Anterior cingulate cortex (tissue), 58 donors: ENCODE data around the gene S100A12.
"Not testable (repeated sequence)": the region's sequence is repeated elsewhere in the genome, so short reads cannot be mapped to it uniquely, and the experiment has no call there.

Experiments
- DNase-seq, 58 donors: peaks; one replicate each; lab custom pipeline; 2025; lab: John Stamatoyannopoulos, UW

The S100A12 gene

DNA sequence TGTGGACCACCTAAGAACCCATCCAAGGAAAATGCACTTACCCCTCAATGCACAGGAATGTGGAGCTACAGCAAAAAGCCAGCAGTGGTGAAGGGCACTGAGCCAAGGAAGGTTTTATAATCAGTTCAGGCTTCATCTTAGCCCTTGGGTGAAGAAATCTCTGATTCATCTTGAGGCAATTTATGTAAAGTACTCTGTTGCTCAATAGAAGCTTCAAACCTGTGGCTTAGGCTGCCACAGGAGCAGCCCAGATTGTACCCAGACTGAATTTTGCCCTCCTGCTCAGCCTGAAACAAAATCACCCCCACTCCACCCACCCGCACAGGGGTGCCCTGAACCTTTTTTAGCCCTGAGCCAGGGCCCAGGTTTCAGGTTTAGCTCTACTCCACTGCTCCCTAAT lies at the start of gene S100A12:
TSS of gene S100A12 (minus strand) at position 111 of the 400 bp plus-strand sequence. CDS start 1,029 bp downstream, outside the sequence.
- DNase-seq: peak in 1 of 58 donors; percentile 15

DNA sequence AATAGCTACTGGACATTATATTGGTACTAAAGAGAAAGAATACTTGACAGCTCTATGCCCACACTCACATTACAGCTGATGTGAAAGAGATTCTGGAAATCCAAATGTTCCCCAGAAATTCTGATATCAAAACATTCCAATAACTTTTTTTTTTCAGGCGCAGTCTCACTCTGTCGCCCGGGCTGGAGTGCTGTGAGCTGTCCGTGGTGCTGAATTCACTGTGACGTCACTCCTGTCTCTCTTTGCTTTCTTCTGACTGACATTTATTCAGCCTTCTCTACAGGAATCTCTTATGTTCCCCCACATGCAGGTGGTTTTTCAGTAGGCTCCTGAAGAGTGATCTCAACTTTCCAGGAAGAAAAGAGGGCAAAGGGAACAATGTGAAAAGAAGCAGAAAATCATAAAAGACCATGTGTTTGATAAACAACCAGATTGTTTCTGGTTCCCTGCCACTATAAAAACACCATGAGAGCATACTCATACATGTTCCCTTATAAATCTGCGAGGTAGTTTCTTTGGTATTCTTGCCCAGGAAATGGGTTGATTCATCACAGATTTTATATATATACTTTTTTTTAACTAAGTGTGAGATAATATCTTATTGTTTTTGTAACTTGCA lies 47.1 kb upstream of the S100A12 start:
- DNase-seq: peak in 21 of 58 donors; percentile 1 to 37 (median 14)

DNA sequence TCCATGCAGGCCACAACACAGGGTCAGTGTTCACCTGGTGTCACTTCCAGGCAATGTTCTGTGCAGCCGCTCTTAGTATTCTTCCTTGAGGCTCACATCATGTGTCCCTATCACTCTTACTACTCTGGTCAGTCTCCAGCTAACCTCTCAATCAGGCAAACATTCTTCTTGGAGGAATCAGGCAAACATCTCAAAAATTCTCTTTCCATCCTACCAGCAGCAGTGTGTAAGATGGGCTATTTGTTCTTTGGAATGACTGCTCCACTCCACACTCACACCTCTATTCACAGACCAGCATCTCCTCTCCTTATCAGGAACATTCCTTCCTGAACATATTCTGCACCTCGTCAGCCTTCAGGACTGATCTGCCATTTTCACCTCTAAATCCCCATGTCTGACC lies 44.9 kb upstream of the S100A12 start:
- DNase-seq: no peak

DNA sequence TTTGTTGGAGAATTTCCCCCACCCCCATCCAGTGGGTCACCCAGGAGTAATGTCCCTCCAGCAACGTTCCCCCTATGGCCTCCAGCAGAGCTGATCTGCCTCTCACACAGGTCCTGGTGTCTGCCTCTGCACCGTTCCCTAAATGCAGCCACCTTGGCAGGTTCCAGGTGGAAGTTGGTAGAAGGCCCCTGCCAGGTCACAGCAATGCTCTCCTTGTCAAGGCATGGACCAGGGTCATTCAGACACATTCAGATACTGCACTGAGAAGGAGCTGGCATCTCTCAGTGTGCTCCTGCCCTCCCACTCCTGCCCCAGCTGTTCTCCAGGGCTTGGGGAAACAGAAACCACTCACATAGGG lies 44.0 kb upstream of the S100A12 start:
- not testable (repeated sequence) for DNase-seq

DNA sequence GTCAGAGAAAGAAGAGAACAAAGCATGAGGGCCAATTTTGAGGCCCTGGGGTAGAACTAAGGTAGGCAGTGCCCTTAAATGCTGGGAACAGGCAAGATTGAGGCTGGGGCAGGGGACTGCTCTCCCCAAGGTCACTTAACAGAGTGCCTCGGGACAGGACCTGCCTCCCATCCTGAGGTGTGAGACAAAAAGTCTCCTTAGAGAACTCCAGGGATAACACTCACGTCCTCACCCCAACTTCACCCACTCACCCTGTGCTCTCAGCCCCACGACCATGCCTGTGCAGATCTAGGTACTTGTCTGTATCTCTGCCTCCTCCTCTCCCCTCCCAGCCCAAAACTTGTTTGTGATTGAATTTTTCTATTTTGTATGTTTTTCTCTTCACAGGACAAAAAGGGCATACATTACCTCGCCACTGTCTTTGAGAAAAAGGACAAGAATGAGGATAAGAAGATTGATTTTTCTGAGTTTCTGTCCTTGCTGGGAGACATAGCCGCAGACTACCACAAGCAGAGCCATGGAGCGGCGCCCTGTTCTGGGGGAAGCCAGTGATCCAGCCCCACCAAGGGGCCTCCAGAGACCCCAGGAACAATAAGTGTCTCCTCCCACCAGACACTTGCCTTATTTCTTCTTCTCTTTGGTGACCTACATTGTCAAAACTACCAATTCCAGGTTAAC lies 43.5 kb upstream of the S100A12 start:
- not testable (repeated sequence) for DNase-seq

DNA sequence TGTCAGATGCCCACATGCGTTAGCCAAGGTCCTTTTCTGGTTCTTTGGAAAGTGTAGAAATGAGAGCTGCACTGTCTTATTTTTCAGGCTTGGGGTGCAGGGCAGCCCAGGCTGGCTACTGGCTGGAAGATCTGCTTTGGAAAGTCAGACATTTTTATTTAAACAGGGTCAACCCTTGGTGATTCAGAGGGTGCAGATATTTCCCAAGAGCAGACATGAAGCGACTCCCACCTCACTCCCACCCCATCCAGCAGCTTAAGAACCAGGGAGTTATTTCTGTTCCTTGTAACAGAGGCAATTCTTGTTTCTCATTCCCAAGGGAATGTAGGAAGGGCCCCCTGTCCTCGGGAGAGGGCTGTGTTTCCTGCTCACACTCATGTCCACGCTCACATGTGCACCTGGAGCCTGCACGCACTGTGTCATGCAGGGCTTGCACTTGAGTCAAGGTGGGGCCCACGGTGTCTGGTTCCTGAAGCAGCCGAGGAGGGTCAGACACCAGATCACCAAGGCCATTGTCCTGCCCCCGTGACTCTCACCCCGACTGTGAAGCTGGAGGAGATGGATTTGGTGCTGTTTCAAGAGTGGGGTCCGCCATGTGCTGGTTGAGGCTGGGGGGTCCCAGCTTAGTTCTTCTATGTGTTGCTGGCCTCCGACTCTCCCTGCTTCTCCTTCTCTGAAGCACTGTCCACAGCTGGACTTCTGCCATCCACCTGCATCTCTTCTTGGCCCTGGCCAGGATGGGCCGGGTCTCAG lies 41.9 kb upstream of the S100A12 start:
- DNase-seq: no peak

DNA sequence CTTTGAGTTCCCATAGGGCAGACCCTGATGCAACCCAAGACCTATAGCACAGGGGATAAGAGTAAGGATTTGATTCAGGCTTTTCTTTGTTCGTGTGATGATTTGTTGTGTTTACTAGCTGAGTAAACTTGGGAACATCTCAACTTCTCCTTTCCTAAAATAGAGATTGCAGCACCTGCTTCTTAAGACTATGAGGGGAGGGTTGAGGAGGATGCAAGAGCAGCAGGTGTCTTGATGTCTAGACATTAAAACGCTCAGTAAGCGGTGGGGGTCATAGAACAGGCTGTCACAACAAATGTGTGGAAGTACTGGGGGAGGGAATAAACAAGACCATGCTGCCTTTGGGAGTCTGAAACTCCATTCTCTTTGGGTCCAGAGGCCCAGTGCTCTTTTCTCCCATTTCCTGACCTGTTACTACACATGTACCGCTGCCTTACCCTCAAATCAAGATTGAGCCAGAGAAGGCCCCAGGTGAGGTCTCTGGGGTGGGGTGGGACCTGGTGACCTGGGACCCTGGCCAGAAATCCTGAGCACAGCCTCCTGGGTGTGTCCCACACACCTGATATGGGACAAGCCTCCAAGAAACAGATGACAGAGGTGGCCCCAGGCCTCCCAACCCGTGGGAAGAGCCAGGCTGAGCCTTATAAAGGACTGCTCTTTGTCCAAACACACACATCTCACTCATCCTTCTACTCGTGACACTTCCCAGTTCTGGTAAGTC lies 40.6 kb upstream of the S100A12 start, which contains the start of gene S100A7A:
TSS of gene S100A7A (plus strand) at position 671 of the 721 bp plus-strand sequence. CDS start 1,563 bp downstream, outside the sequence.
- no peak for DNase-seq

DNA sequence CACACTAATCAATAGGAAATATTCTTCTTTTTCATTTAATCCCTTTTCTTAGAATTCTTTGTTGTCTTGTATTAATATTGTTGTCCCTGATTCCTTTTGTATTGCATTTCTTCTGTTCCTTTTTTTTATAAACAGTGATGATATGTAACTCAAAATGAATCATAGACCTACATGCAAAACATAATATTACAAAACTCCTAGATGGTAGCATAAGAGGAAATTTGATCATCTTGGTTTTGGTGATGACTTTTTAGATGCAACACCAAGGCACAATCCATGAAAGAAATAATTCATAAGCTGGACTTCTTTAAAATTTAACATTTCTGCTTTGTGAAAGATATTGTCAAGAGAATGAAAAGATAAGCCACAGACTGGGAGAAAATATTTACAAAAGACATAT lies 38.5 kb upstream of the S100A12 start:
- DNase-seq: not testable (repeated sequence)

DNA sequence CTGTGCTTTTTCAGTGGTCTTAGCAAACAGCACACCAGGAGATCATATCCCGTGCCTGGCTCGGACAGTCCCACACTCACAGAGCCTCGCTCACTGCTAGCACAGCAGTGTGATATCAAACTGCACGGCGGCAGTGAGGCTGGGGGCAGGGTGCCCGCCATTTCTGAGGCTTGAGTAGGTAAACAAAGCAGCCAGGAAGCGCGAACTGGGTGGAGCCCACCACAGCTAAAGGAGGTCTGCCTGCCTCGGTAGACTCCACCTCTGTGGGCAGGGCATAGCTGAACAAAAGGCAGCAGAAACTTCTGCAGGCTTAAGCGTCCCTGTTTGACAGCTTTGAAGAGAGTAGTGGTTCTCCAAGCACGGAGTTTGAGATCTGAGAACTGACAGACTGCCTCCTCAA lies 31.9 kb upstream of the S100A12 start:
- DNase-seq: not testable (repeated sequence)

DNA sequence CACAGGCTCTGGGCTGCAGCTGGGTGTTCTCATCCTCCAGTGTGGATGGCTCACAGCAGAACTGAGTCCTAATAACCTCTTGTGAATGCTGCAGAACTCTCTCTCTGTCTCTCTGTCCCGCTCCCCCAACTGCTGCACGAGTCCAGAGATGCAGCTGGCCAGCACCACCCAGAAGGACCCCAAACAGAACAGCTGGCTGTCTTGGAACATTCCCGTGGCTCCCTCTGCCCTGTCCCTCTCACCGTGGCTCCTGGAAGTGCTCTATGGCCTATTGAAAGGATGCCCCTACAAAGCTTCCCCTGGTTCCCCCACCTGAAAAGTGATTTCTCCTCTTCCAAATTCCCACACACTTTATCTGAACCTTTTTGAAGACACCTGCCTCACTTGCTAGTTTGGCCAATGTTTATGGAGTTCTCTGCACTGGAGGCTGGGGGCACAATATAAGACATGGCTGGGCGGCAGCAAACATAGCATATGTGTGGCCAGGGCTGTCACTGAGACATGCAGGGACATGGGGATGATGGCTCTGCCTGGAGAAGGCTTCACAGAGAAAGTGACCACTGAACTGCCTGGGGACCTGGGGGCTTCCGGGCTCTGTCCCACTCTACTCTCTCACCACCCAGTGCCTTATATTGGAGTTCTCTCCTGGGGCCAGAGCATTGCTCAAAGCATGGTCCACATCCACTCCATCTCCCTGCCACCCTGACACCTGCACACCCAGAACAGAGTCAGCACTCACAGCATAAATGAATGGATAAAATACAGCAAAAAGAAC lies 30.6 kb upstream of the S100A12 start:
- not testable (repeated sequence) for DNase-seq

DNA sequence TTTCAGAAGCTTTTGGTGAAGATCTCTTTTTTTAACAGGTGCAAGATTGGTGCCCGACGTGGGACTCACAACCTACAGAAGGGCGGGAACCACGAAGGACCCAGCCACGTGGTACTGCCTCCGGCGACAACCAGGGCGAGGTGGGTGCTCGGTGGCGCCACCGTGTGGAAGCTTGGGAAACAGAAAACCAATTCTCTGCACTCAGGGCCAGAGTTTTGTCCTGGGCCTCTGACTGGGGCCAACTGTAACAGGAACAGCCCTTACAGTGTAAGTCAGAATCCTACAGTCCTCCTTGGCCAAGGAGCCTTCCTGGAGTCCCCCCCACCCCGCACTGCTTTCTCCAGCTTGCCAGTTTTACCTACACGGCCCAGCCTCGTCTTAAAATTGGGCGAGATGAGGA lies 29.3 kb upstream of the S100A12 start:
- DNase-seq: peak in 2 of 58 donors; percentile 5 to 24

DNA sequence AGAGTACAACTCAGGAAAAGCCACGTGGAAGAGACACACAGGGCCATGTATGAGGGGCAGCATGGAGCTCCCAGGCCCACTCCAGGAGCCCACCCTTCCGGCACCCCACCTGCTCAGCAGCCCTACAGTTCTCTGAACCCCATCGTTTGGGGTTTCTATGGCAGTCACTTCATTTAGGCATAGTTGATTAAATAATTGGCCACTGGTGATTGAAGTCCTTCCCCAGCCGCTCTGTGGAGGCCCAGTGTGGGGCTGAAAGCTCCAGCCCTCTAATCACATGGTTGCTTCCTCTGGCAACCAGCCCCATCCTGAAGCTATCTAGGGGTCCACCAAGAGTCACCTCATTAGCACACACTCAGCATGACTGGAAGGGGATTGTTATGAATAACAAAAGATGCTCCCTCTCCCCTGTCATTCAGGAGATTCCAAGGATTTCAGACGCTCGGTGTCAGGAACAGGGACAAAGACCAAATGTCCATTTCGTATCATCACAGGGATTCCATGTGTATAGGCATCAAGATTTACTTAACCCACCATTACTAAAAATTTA lies 28.7 kb upstream of the S100A12 start:
- DNase-seq: no peak

DNA sequence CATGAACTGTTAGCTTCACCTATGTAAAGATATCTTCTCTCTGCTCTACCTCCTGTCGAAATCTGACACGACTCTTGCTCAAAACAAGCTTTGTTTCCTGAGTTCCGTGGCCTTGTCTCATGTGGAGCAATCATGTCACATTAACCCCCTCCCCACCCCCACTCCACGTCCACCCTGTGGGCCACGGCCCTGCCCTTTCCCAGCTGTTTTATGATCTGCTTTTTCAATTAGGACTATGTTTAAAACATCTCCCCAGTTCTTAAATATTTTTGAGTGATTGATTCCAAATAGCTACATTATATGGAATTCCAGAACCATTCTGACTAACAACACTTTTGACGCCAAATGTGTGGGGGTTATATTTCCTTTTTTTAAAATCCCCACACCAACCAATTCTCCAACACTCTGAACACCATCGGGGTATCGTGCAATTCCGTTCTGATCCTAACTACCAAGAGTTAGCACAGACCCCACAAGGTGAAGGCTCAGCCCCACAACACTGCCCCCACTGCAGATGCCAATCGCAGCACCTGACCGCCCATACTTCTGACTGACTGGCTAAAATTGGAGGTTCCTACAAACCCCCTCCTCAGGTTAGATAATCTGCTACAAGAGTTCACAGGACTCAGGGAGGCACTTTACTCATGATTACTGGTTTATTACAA lies 28.1 kb upstream of the S100A12 start:
- no peak for DNase-seq

DNA sequence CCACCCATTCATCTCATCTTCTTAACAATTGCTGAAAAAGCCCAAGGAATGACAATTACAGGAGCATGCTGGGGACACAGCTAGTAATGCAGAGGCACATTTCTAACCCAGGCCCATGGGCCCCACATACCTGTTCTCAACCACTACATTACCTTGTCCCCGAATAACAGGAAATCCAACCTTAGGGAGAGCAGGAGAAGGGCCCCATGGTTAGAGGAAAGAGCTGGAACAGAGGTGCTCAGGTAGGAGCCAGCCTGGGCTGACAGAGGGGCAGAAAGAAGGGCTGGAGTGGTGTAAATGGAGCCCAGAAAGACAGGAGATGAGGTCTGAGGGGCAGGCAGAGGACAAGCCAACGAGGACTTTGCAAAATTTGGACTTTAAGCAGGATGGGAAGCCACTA lies 26.8 kb upstream of the S100A12 start:
- DNase-seq: no peak

DNA sequence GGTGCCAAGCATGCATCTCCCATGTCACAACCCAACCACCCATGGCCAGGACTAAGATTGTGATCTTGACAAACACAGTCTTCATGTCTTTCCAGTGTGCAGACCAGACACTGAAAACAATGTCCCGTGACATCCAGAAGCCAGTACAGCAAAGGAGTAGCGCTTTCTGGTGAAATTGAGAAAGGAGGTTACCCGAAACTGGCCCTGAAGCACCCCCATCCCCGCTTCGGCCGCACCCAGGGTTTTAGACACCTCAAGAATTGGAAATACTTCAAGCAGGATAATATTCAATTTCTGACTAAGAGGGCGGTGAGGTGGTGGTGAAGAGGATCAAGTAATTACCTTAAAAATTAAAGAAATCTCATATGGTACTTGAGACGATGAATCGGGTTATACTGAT lies 26.0 kb upstream of the S100A12 start:
- DNase-seq: no peak

DNA sequence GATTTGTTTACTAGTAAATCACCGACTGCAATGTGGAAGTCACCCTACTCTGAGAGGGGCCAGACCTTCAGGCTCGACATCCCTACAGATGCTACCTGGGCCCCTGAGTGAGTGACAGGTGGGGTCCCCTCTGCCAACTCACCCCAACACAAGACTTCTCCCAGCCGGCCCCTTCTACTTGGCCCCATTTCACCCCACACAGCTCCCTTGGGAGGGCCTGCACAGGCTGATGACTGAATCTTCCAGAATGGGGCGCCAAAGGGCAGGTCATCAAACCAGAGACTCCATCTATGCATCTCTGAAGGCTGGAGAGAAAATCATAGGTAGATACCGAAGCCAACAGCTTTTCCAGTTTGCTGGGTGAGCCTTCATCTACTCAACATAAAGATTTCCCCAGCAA lies 24.8 kb upstream of the S100A12 start:
- no peak for DNase-seq

DNA sequence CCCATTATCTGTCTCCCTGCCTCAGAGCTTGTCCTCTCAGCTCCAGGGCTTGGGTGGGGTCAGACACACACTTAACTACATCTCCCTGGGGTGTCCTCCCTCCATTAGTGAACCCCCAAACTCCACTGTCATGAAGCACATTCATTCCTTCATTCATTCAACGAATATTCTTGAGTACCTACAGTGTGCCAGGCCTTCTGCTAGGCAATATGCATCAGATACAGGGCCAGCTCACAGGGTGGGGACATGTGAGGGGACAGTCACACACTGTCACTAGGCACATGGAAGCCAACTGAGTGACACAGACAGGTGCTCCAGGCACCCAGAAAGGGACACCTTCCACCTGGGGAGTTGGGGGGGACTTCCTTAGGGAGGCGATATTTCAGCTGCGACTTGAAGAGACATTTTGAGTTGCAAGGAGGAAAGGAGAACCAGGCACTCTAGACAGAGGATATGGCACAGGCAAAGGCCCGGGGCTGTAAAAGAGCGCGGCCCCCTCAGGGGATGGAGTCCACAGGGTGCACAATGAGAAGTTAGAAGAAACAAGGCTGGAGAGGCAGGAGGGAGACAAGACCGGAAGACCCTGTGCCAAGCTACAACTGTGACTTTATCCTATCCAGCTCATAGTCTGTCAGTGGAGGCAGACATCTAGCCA lies 24.1 kb upstream of the S100A12 start:
- no peak for DNase-seq

DNA sequence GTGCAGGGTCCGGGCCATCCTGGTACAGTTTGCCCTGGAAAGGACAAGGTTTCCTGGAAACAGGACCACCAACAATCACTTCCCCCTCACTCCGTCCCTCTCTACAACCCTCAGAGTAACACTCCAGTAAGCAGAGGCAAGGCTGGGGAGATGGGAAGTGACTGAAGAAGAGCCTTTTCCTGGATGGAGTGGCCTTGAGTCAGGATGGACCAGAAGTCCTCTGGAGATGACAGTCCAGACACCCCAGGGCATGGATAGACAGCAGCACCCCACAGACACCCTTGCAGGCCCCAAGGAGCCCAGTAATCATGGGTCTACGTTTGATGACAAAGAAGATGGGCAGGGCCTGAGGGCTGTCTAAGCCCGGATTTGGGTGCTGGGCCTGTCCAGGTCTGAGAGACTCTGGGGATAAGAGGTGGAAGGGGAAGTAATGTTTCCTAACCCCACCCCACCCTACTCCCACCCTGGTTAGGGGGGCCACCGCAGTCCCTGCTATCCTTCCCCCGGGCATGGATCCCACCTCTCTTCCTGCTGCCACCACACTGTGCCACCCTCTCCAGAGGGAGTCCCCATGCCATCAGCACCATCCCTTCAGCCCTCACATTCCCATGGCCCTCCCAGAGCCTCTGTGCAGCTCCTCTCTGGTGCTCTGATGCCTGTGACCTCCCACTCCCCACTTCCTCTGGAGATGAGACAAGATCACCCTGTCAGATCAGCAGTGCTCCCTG lies 22.7 kb upstream of the S100A12 start:
- DNase-seq: no peak
